Adrenal gland (tissue), 12 donors: ENCODE measurements around the gene CCNDBP1. TPM values are rescaled to one million over a fixed set of nuclear protein-coding genes. Genes with fewer than 3 reads are reported as not detected.

Experiments
- DNase-seq, 7 donors: peaks; one replicate each; pipeline ENCODE4 v3.0.0-alpha.2; 2019 to 2020
- H3K27ac ChIP-seq, 5 donors: fragments of 200-600 bp; sonication (generic) in 4 of 5; 1 replicate in 3 of 5; 2 replicates in 2 of 5; pipeline versions ENCODE4 v1.5.1 to v1.8.0; 2016 to 2020; ENCODE audit warnings: mild to moderate bottlenecking in 1 of 5
- H3K27me3 ChIP-seq: fragments of 200-600 bp; 2 replicates; pipeline ENCODE4 v1.8.0; 2021
- H3K36me3 ChIP-seq, 2 donors: fragments of 200-600 bp; replicated peaks in 1 of 2; 1 replicate in 1 of 2; 2 replicates in 1 of 2; pipeline versions ENCODE4 v1.5.1 to v1.8.0; 2018 to 2022
- H3K4me1 ChIP-seq, 2 donors: fragments of 200-600 bp; replicated peaks in 1 of 2; 1 replicate in 1 of 2; 2 replicates in 1 of 2; pipeline versions ENCODE4 v1.5.1 to v1.8.0; 2018 to 2021
- H3K4me3 ChIP-seq, 4 donors: fragments of 200-600 bp; sonication (generic) in 3 of 4; one replicate each; pipeline ENCODE4 v1.5.1; 2016 to 2018
- H3K9me3 ChIP-seq, 3 donors: fragments of 200-600 bp; sonication (generic) in 1 of 3; replicated peaks in 1 of 3; 1 replicate in 2 of 3; 2 replicates in 1 of 3; pipeline versions ENCODE4 v1.5.1 to v1.8.0; 2016 to 2021
- POLR2A ChIP-seq, 2 donors: fragments of 450-650 bp; IDR thresholded peaks; one replicate each; pipeline ENCODE4 v1.6.1; 2017; ENCODE audit warnings: antibody characterized with exemption in 2 of 2, mild to moderate bottlenecking in 2 of 2, moderate library complexity in 1 of 2
- WGBS, 4 donors: extraction: QIAGEN DNeasy Blood & Tissue Kit in 2 of 4; methylation state at CpG; one replicate each; pipeline versions ENCODE4 v1.1.5 to v1.1.7; 2013 to 2017; 5-methylcytosine and 5-hydroxymethylcytosine counted together
- intact Hi-C, 2 donors: fragments of 100-400 bp; cut with DNase I; formaldehyde crosslinking; loops; one replicate each; pipeline versions ENCODE4 v1.14.1 to v1.15.0; 2022 to 2023
- polyA plus RNA-seq, 3 donors: library from polyadenylated mRNA; stranded (reverse); fragments of 200-250 nt in 2 of 3; fragments of 350-450 nt in 1 of 3; fragmentation: Illumina TruSeq in 1 of 3; extraction: RNeasy Lipid Tissue Mini Kit (QIAGEN cat#74804) in 1 of 3; gene quantifications; one replicate each; pipeline ENCODE4 v1.2.3, GENCODE V29; 2013 to 2014
- total RNA-seq, 9 donors: library from RNA; depleted of rRNA in 4 of 9; stranded (reverse); fragments of >200 nt in 4 of 9; fragments of 120-200 nt in 1 of 9; fragmentation: NEBNext Ultra II Directional in 1 of 9; extraction: Animal tissue kit (Norgen Biotek cat#: 25700) in 1 of 9; gene quantifications; one replicate each; pipeline versions ENCODE4 v1.1.0 to v1.2.4, GENCODE V29; 2013 to 2023
- TF ChIP-seq, protein P1 (sequence below), 6 experiments: fragments of 450-650 bp in 4 of 6; fragments of 200-600 bp in 2 of 6; sonication (generic) in 1 of 6; IDR thresholded peaks; 1 replicate in 5 of 6; 2 replicates in 1 of 6; pipeline versions ENCODE4 v1.5.1 to v1.8.0; 2016 to 2021; ENCODE audit warnings: antibody characterized with exemption in 6 of 6, mild to moderate bottlenecking in 2 of 6, moderate library complexity in 1 of 6
- donor health status: healthy with polysubstance abuse.
- donor health status: Bipolar disorder and iron deficiency.
- donor health status: DM: yes; HTN: yes; CAD: no.
- donor health status: DM: no; HTN: no; CAD: no.
- donor health status: DM: no; HTN: no; CAD: no.
- donor health status: DM: yes; HTN: yes; CAD: no.

The CCNDBP1 gene
- total and polyA plus RNA-seq, 12 donors, result 34.1 to 160 (median 89.8) TPM

DNA sequence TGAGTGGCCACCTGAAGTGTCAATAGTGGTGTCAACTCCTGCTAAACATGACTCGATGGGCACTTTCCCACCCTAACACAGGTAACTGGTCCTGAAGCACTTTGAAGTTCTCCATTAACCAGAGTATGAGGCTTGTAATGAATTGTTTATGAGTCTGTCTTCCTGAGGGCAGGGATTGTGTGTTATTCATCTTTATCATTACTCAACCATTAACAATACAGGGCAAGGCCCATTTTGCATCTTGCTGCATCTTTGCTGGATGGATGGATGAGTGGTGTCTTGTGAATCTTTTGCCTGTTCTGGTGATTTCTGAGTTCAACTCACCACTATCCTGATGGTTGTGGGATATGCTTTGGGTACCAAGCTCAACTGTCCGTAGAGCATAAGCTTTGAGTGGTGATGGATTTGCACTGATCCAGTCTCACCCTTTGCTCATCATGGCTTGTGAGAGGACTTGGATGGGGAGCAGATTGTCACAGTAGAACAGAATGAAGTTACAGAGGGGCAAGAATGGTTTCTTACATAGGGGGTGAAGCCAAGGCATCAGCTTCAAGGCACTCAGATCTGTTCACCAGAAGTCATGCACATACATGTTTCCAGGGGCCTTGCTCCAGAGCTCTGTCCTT lies 57.9 kb downstream of the CCNDBP1 start:
- DNase-seq, result no peak
- H3K4me3 ChIP-seq, result no peak overlapping the region
- no peaks in the 10 kb centered on the region for H3K4me1 ChIP-seq
- no peaks in the 10 kb centered on the region for H3K36me3 ChIP-seq
- no peaks in the 10 kb centered on the region for H3K27me3 ChIP-seq
- H3K9me3 ChIP-seq, result no peaks in the 10 kb centered on the region
- intact Hi-C loops, result no loop called here
- no peak overlapping the region for H3K27ac ChIP-seq
- 90 to 100% (median 90%) methylated on average over 2 of the region's 2 CpGs for WGBS, 4 donors
- no peak for TF ChIP-seq POLR2A (IDR thresholded peaks at IDR 0.05)
- TF ChIP-seq, protein P1, sequence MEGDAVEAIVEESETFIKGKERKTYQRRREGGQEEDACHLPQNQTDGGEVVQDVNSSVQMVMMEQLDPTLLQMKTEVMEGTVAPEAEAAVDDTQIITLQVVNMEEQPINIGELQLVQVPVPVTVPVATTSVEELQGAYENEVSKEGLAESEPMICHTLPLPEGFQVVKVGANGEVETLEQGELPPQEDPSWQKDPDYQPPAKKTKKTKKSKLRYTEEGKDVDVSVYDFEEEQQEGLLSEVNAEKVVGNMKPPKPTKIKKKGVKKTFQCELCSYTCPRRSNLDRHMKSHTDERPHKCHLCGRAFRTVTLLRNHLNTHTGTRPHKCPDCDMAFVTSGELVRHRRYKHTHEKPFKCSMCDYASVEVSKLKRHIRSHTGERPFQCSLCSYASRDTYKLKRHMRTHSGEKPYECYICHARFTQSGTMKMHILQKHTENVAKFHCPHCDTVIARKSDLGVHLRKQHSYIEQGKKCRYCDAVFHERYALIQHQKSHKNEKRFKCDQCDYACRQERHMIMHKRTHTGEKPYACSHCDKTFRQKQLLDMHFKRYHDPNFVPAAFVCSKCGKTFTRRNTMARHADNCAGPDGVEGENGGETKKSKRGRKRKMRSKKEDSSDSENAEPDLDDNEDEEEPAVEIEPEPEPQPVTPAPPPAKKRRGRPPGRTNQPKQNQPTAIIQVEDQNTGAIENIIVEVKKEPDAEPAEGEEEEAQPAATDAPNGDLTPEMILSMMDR (IDR thresholded peaks at IDR 0.05), result no peak

DNA sequence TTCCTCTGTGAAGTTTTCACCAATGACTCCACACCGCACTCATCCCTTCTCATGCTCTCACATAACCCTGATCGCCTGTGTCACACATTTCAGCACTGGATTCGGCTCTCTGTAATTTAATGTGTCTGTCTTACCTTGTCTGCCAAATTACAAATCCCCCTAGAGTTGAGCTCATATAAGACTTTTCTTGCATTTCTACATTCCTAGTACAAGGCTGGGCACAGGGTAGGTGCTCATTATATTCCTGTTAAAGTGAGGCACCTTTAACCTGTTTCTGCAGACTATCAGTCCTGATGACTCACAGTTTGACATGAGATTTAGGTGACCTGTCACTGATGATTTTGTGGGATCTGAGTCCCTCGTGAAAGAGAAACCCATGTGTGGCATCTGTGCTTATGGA lies 58.9 kb downstream of the CCNDBP1 start:
- intact Hi-C loops, result no loop called here
- 77 to 85% (median 80%) methylated on average over 4 of the region's 4 CpGs for WGBS, 4 donors
- peak in 1 of 7 donors; percentile 0 for DNase-seq
- no peaks in the 10 kb centered on the region for H3K9me3 ChIP-seq
- no peaks in the 10 kb centered on the region for H3K27me3 ChIP-seq
- H3K36me3 ChIP-seq, result no peaks in the 10 kb centered on the region
- TF ChIP-seq, protein P1 (IDR thresholded peaks at IDR 0.05), result no peak
- no peak for TF ChIP-seq POLR2A (IDR thresholded peaks at IDR 0.05)
- no peaks in the 10 kb centered on the region for H3K4me1 ChIP-seq
- H3K27ac ChIP-seq, result no peak overlapping the region
- H3K4me3 ChIP-seq, result no peak overlapping the region

DNA sequence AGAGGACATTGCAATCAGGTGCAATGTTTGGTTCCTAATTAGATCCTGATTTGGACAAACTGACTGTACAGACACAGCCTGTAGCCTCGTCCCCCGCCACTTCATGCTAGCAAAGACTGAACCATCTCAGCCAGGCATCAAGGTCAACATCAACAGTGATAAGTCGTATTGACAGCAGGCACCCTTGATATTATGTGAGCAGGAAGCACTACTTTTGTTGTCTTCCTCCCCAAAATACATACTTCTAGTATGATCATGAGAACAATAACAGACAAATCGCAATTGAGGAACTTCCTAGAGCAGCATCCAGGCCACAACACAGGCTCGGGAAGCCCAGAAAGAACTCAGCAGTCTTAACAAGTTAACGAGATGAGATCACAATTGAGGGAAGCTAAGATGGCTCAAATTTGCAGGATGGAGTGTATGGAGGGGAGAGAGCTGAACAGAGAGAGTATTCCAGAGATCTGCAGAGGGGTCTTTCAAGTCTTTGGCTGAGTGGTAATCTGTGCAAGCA lies 61.1 kb downstream of the CCNDBP1 start:
- no peak for TF ChIP-seq POLR2A (IDR thresholded peaks at IDR 0.05)
- TF ChIP-seq, protein P1 (IDR thresholded peaks at IDR 0.05), result no peak
- Histone ChIP-seq H3K36me3 (no peaks in the 10 kb centered on the region), H3K27me3 (no peaks in the 10 kb centered on the region), H3K4me3 (no peak overlapping the region), H3K9me3 (no peaks in the 10 kb centered on the region), H3K27ac (no peak overlapping the region), H3K4me1 (no peaks in the 10 kb centered on the region)
- WGBS, 4 donors, result 58 to 63% (median 60%) methylated on average over 6 of the region's 6 CpGs
- peak in 1 of 7 donors; percentile 25 for DNase-seq
- intact Hi-C loops, result no loop called here

Other genes with a start within 250 kb of the CCNDBP1 start
- 10 to 100 TPM; 15.3 to 37.9 (median 25.5) TPM for gene UBR1, start 79.4 kb upstream of the CCNDBP1 start, total RNA-seq
- 10 to 100 TPM in 1 of 3 donors, 1 to 10 TPM in 2; 3.9 to 21.1 (median 4.5) TPM for gene UBR1, start 79.4 kb upstream of the CCNDBP1 start, polyA plus RNA-seq
- gene TMEM62, start 51.8 kb upstream of the CCNDBP1 start, total RNA-seq, result 10 to 100 TPM; 11.3 to 25.9 (median 18.4) TPM
- 10 to 100 TPM; 17.5 to 21.9 (median 18.4) TPM for gene TMEM62, start 51.8 kb upstream of the CCNDBP1 start, polyA plus RNA-seq
- gene EPB42, start 35.6 kb downstream of the CCNDBP1 start, total RNA-seq, result 1 to 10 TPM in 1 of 9 donors, under 1 TPM in 1, not detected in 7; 0.45 to 4.7 TPM
- under 1 TPM in 1 of 3 donors, not detected in 2; 0.10 TPM for gene EPB42, start 35.6 kb downstream of the CCNDBP1 start, polyA plus RNA-seq
- gene TGM5, start 81.5 kb downstream of the CCNDBP1 start, total RNA-seq, result under 1 TPM in 2 of 9 donors, not detected in 7; 0.14 TPM
- gene TGM5, start 81.5 kb downstream of the CCNDBP1 start, polyA plus RNA-seq, result under 1 TPM in 1 of 3 donors, not detected in 2; 0.13 TPM
- gene TGM7, start 116.9 kb downstream of the CCNDBP1 start, total RNA-seq, result not detected
- not detected for gene TGM7, start 116.9 kb downstream of the CCNDBP1 start, polyA plus RNA-seq
- gene LCMT2, start 145.2 kb downstream of the CCNDBP1 start, total RNA-seq, result 10 to 100 TPM in 3 of 9 donors, 1 to 10 TPM in 6; 5.6 to 14.0 (median 9.5) TPM
- gene LCMT2, start 145.2 kb downstream of the CCNDBP1 start, polyA plus RNA-seq, result 10 to 100 TPM in 1 of 3 donors, 1 to 10 TPM in 2; 2.3 to 11.9 (median 2.8) TPM
- 10 to 100 TPM; 11.1 to 26.7 (median 20.1) TPM for gene ZSCAN29, start 185.6 kb downstream of the CCNDBP1 start, total RNA-seq
- 10 to 100 TPM in 2 of 3 donors, 1 to 10 TPM in 1; 5.2 to 13.4 (median 10.4) TPM for gene ZSCAN29, start 185.6 kb downstream of the CCNDBP1 start, polyA plus RNA-seq
- gene TUBGCP4, start 185.7 kb downstream of the CCNDBP1 start, total RNA-seq, result 10 to 100 TPM in 8 of 9 donors, 1 to 10 TPM in 1; 9.3 to 23.3 (median 13.9) TPM
- 10 to 100 TPM in 1 of 3 donors, 1 to 10 TPM in 2; 5.3 to 11.9 (median 6.1) TPM for gene TUBGCP4, start 185.7 kb downstream of the CCNDBP1 start, polyA plus RNA-seq